Measurements from ENCODE around the gene SSTR3.

GRCh38 chr22:37218771-37219411 lies 6.6 kb upstream of the SSTR3 start:
- TF ChIP-seq, protein P1, sequence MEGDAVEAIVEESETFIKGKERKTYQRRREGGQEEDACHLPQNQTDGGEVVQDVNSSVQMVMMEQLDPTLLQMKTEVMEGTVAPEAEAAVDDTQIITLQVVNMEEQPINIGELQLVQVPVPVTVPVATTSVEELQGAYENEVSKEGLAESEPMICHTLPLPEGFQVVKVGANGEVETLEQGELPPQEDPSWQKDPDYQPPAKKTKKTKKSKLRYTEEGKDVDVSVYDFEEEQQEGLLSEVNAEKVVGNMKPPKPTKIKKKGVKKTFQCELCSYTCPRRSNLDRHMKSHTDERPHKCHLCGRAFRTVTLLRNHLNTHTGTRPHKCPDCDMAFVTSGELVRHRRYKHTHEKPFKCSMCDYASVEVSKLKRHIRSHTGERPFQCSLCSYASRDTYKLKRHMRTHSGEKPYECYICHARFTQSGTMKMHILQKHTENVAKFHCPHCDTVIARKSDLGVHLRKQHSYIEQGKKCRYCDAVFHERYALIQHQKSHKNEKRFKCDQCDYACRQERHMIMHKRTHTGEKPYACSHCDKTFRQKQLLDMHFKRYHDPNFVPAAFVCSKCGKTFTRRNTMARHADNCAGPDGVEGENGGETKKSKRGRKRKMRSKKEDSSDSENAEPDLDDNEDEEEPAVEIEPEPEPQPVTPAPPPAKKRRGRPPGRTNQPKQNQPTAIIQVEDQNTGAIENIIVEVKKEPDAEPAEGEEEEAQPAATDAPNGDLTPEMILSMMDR (IDR thresholded peaks at IDR 0.05; ENCODE audit: low read depth, low read length) = no peak
- no peak for TF ChIP-seq EZH2phosphoT487 (IDR thresholded peaks at IDR 0.05; ENCODE audit: low read depth)

Measured in OCI-LY3 (cell line).